ENCODE results near the gene POU2AF2. TPM values are rescaled to one million over a fixed set of nuclear protein-coding genes. Genes with fewer than 3 reads are reported as not detected.

Gene POU2AF2
- total RNA-seq, 1 experiment from 2014 or later = not detected

DNA sequence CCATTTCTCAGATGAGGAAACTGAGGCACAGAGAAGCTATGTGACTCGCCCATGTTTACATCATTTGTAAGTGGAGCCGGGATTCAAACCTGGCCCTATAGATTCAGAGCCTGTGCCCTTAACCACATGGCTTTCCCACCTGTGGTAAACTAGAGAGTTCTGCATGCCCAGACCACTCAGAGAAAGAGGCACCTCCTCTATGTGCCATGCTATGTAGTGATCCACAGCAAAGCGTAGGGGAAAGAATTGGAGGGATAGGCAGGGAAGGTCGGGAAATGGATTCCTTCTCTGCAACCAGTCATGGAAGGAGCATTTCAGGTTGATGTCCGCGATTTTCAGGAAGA lies 15.4 kb upstream of the POU2AF2 start (continued):
- TF ChIP-seq ATF3 (CRISPR knock-in tag; conservative IDR thresholded peaks at IDR 0.05) (no peak), RELA (CRISPR knock-in tag; IDR thresholded peaks at IDR 0.05; ENCODE audit: borderline replicate concordance) (no peak)
- TF ChIP-seq, protein P1, sequence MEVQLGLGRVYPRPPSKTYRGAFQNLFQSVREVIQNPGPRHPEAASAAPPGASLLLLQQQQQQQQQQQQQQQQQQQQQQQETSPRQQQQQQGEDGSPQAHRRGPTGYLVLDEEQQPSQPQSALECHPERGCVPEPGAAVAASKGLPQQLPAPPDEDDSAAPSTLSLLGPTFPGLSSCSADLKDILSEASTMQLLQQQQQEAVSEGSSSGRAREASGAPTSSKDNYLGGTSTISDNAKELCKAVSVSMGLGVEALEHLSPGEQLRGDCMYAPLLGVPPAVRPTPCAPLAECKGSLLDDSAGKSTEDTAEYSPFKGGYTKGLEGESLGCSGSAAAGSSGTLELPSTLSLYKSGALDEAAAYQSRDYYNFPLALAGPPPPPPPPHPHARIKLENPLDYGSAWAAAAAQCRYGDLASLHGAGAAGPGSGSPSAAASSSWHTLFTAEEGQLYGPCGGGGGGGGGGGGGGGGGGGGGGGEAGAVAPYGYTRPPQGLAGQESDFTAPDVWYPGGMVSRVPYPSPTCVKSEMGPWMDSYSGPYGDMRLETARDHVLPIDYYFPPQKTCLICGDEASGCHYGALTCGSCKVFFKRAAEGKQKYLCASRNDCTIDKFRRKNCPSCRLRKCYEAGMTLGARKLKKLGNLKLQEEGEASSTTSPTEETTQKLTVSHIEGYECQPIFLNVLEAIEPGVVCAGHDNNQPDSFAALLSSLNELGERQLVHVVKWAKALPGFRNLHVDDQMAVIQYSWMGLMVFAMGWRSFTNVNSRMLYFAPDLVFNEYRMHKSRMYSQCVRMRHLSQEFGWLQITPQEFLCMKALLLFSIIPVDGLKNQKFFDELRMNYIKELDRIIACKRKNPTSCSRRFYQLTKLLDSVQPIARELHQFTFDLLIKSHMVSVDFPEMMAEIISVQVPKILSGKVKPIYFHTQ (CRISPR knock-in tag; IDR thresholded peaks at IDR 0.05) = no peak

- H3K36me3 Mint-ChIP-seq = no peaks in the 10 kb centered on the region
Observed at GRCh38 chr11:111231836-111232235, 13.7 kb upstream of the POU2AF2 start.

More at GRCh38 chr11:111231836-111232235, 13.7 kb upstream of the POU2AF2 start:
- no peak for TF ChIP-seq ARID4B (CRISPR knock-in tag; IDR thresholded peaks at IDR 0.05; ENCODE audit: borderline replicate concordance)
- TF ChIP-seq USF1 (CRISPR knock-in tag; IDR thresholded peaks at IDR 0.05) = no peak
- TF ChIP-seq SP1 (CRISPR knock-in tag; conservative IDR thresholded peaks at IDR 0.05) = no peak
- no peak for TF ChIP-seq TEAD1 (CRISPR knock-in tag; IDR thresholded peaks at IDR 0.05)
- no peak for TF ChIP-seq ERG (CRISPR knock-in tag; IDR thresholded peaks at IDR 0.05)
- no peak for TF ChIP-seq RELA (CRISPR knock-in tag; IDR thresholded peaks at IDR 0.05; ENCODE audit: borderline replicate concordance)
- TF ChIP-seq OVOL2 (CRISPR knock-in tag; IDR thresholded peaks at IDR 0.05; ENCODE audit: borderline replicate concordance) = no peak
- TF ChIP-seq ZNF263 (CRISPR knock-in tag; IDR thresholded peaks at IDR 0.05; ENCODE audit: low read depth) = no peak
- TF ChIP-seq, protein P2, sequence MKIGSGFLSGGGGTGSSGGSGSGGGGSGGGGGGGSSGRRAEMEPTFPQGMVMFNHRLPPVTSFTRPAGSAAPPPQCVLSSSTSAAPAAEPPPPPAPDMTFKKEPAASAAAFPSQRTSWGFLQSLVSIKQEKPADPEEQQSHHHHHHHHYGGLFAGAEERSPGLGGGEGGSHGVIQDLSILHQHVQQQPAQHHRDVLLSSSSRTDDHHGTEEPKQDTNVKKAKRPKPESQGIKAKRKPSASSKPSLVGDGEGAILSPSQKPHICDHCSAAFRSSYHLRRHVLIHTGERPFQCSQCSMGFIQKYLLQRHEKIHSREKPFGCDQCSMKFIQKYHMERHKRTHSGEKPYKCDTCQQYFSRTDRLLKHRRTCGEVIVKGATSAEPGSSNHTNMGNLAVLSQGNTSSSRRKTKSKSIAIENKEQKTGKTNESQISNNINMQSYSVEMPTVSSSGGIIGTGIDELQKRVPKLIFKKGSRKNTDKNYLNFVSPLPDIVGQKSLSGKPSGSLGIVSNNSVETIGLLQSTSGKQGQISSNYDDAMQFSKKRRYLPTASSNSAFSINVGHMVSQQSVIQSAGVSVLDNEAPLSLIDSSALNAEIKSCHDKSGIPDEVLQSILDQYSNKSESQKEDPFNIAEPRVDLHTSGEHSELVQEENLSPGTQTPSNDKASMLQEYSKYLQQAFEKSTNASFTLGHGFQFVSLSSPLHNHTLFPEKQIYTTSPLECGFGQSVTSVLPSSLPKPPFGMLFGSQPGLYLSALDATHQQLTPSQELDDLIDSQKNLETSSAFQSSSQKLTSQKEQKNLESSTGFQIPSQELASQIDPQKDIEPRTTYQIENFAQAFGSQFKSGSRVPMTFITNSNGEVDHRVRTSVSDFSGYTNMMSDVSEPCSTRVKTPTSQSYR (CRISPR knock-in tag; IDR thresholded peaks at IDR 0.05) = no peak
- Mint-ChIP-seq H3K4me3 (no peak overlapping the region), H3K27ac (no peak overlapping the region), H3K27me3 (ENCODE audit: low read depth) (peaks cover 4% of the 10 kb centered on the region; the same call in 1 of the 2 replicates), H3K4me1 (peaks cover 4% of the 10 kb centered on the region; the same call in 1 of the 2 replicates), H3K9me3 (0 out of 2 replicates have a peak, but pooled peaks cover 5% of the 10 kb centered on the region)
- ATAC-seq = no peak
- POLR2A ChIA-PET = no interaction called here
- CTCF ChIA-PET = interaction anchor here (1.2 kb wide), 1 partner anchor 796 kb away, joined by 3 read pairs; no protein-coding TSS in a partner anchor
- DNase-seq (ENCODE audit: low spot score) = no peak

Measured in WTC11 (cell line).